Lower lobe of right lung (tissue), 2 donors: Measurements from ENCODE around the gene UBE2F. TPM values are rescaled to one million over a fixed set of nuclear protein-coding genes. Genes with fewer than 3 reads are reported as not detected.
"Not testable (repeated sequence)": the region's sequence is repeated elsewhere in the genome, so short reads cannot be mapped to it uniquely, and the experiment has no call there.

Experiments used
- ATAC-seq, 2 donors: fragments of 200-7000 bp; cut with Tn5 transposase; one replicate each; pipeline ENCODE4 v1.9.1; 2020 to 2022; ENCODE audit warnings: mild to moderate bottlenecking in 2 of 2, moderate library complexity in 2 of 2
- DNase-seq: peaks from one replicate; pipeline ENCODE4 v3.0.0-alpha.2; 2020
- H3K27ac ChIP-seq: fragments of 200-600 bp; one replicate; pipeline ENCODE4 v1.8.0; 2022
- H3K27me3 ChIP-seq: fragments of 200-600 bp; one replicate; pipeline ENCODE4 v1.8.0; 2022; ENCODE audit warnings: low read depth
- H3K36me3 ChIP-seq: fragments of 200-600 bp; one replicate; pipeline ENCODE4 v1.8.0; 2022; ENCODE audit warnings: mild to moderate bottlenecking
- H3K4me1 ChIP-seq: fragments of 200-600 bp; one replicate; pipeline ENCODE4 v1.8.0; 2022
- H3K4me3 ChIP-seq: fragments of 200-600 bp; one replicate; pipeline ENCODE4 v1.8.0; 2022; ENCODE audit warnings: mild to moderate bottlenecking
- H3K9me3 ChIP-seq: fragments of 200-600 bp; one replicate; pipeline ENCODE4 v1.8.0; 2022
- CTCF ChIP-seq: fragments of 200-600 bp; IDR thresholded peaks from one replicate; pipeline ENCODE4 v1.8.0; 2022; ENCODE audit warnings: antibody characterized with exemption, mild to moderate bottlenecking
- intact Hi-C: fragments of 100-400 bp; cut with DNase I; formaldehyde crosslinking; loops from one replicate; pipeline ENCODE4 v1.11.0; 2022
- total RNA-seq: library from RNA; stranded (reverse); fragmentation: NEBNext Ultra II Directional; extraction: Animal tissue kit (Norgen Biotek cat#: 25700); gene quantifications from one replicate; pipeline ENCODE4 v1.2.1, GENCODE V29; 2021
- donor health status: DM: no; HTN: yes; CAD: no; lungs with severe emphysema.

UBE2F gene
- total RNA-seq, 1 donor from 2014 or later = 59.5 TPM

- DNase-seq = no peak
- intact Hi-C loops = no loop called here
- Histone ChIP-seq H3K4me1 (peaks cover 10% of the 10 kb centered on the region), H3K27me3 (peaks cover 30% of the 10 kb centered on the region), H3K9me3 (no peaks in the 10 kb centered on the region), H3K36me3 (no peaks in the 10 kb centered on the region), H3K27ac (no peak overlapping the region), H3K4me3 (peak overlapping the region; percentile 37)
- ATAC-seq = peak in 1 of 2 donors; percentile 29
- TF ChIP-seq CTCF = no peak
Observed at GRCh38 chr2:237956402-237956736, 10.4 kb upstream of the UBE2F start.

- Histone ChIP-seq H3K27me3 (peaks cover 2% of the 10 kb centered on the region), H3K4me1 (peaks cover 6% of the 10 kb centered on the region), H3K36me3 (no peaks in the 10 kb centered on the region), H3K9me3 (peaks cover 12% of the 10 kb centered on the region), H3K4me3 (no peak overlapping the region), H3K27ac (no peak overlapping the region)
- DNase-seq (no peak), ATAC-seq (no peak)
- intact Hi-C loops = no loop called here
- no peak for TF ChIP-seq CTCF
Observed at GRCh38 chr2:237961637-237962036, 5.2 kb upstream of the UBE2F start.

- intact Hi-C loops = no loop called here
- DNase-seq (no peak), ATAC-seq (no peak)
- Histone ChIP-seq H3K4me1 (peaks cover 7% of the 10 kb centered on the region), H3K4me3 (no peak overlapping the region), H3K27ac (no peak overlapping the region), H3K27me3 (no peaks in the 10 kb centered on the region), H3K36me3 (no peaks in the 10 kb centered on the region), H3K9me3 (peaks cover 12% of the 10 kb centered on the region)
- TF ChIP-seq CTCF = no peak
Observed at GRCh38 chr2:237962432-237963084, 4.3 kb upstream of the UBE2F start.

GRCh38 chr2:237963490-237963991 is 3.3 kb upstream of the UBE2F start:
- DNase-seq, intact Hi-C loops, H3K27ac ChIP-seq, H3K27me3 ChIP-seq, H3K4me3 ChIP-seq, ATAC-seq, H3K36me3 ChIP-seq: not testable (repeated sequence)
- Histone ChIP-seq H3K4me1 (peaks cover 16% of the 10 kb centered on the region), H3K9me3 (peaks cover 12% of the 10 kb centered on the region)

GRCh38 chr2:237964194-237964577 is 2.6 kb upstream of the UBE2F start:
- Histone ChIP-seq H3K27ac (no peak overlapping the region), H3K27me3 (no peaks in the 10 kb centered on the region), H3K36me3 (no peaks in the 10 kb centered on the region), H3K4me1 (peaks cover 23% of the 10 kb centered on the region), H3K4me3 (no peak overlapping the region), H3K9me3 (peaks cover 12% of the 10 kb centered on the region)
- no peak for DNase-seq
- intact Hi-C loops = no loop called here
- no peak for ATAC-seq
- TF ChIP-seq CTCF = no peak

GRCh38 chr2:237964578-237965404 is 2.0 kb upstream of the UBE2F start:
- ATAC-seq = no peak
- no peak for TF ChIP-seq CTCF
- Histone ChIP-seq H3K36me3 (no peaks in the 10 kb centered on the region), H3K9me3 (peaks cover 12% of the 10 kb centered on the region), H3K27me3 (no peaks in the 10 kb centered on the region), H3K4me1 (peaks cover 29% of the 10 kb centered on the region), H3K4me3 (no peak overlapping the region), H3K27ac (no peak overlapping the region)
- intact Hi-C loops = no loop called here
- no peak for DNase-seq

- H3K4me3 ChIP-seq = peak overlapping the region; percentile 94
- H3K27ac ChIP-seq = peak overlapping the region; percentile 67
- peaks cover 12% of the 10 kb centered on the region for H3K9me3 ChIP-seq
- ATAC-seq, intact Hi-C loops, DNase-seq, H3K36me3 ChIP-seq, H3K27me3 ChIP-seq: not testable (repeated sequence)
- H3K4me1 ChIP-seq = peaks cover 36% of the 10 kb centered on the region
Observed at GRCh38 chr2:237965844-237966243, 970 bp upstream of the UBE2F start.
